ENCODE measurements around the gene WNT3.

The WNT3 gene

DNA sequence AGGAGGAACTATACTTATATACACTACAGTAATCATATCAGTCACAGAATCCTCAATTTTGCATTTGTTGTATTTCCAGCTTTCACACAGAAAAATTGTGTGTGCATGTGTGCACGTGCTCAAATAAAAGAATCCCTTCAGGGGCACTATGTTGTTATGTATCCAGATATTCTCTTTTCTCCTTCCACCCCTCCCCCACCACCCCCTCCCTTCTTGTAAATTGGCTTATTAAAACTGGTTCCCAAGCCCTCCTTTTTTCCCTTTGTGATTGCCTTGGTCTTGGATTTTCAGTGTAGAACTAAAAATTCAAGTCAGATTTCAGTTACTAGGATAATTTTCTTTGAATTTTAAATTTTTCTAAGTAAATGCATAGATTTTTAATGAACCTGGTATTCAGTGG, 86.3 kb downstream of the WNT3 start:
- no peak for DNase-seq (ENCODE audit: low read depth in 2 of 2)

DNA sequence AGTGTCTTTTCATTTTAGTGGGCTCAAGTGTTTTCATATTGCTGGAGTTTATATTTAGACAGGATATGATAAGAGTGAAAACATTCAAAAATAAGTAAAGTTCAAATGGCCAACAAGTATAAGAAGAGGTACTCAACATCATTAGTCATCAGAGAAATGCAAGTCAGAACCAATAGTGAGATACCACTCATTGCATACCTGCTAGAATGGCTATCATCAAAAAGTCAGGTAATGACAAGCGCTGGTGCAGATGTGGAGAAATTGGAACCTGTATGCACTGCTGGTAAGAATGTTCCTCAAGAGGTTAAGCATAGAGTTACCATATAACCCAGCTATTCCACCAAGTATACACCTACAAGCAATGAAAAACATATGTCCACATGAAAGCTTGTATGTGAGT, 87.8 kb downstream of the WNT3 start:
- DNase-seq (ENCODE audit: low read depth in 2 of 2): no peak

DNA sequence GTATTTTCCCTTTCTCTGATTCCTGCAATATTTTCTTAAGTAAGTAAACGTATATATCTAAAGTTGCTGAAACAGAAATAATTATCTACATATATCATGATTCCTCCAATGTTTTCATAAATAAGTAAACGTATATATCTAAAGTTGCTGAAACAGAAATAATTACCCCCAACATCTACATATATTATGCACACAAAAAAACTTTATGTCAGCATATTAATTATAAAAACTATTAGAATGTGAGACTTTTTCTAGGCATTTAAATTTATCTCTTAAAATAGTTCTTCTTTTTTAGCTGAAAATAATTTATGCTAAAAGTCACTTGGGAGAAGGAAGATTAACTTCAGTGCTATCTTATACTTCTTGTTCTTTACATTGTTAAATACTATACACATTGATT, 88.5 kb downstream of the WNT3 start:
- no peak for DNase-seq (ENCODE audit: low read depth in 2 of 2)

DNA sequence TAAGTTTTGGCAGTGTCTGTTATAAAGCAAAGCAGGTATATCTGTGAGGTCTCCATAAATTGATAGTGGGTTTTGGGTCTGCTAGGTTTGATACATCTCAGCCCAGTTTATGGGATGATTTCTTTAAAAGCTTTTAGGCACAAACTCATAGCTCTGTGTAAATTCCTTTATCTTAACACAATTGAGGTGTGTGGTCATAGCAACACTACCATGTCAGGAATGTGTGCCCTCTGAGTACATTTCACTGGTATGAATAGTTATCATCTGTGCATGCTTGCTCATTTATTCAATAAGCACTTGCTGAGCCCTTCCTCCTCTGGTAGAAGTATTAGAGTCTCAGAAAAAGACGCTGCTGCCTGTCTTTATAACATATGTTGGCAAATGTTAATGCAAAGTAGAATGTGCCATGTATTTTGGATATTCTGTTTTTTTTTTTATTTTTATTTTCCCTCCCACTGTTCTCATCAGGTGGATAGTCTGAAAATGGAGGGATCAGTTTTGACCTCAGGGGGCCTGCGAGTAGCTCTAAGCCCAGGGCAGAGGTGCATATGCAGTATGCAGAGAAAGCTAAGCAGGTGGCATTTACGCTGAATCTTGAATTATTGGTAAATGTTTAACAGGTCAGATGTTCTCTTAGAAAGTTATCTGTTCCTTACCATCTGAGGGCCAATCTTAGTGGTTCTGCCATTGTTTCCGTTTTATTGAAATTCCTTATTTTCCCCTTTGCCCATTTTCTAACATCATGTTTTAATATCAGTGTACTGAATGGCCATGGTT, 90.7 kb downstream of the WNT3 start:
- DNase-seq (ENCODE audit: low read depth in 2 of 2): no peak

DNA sequence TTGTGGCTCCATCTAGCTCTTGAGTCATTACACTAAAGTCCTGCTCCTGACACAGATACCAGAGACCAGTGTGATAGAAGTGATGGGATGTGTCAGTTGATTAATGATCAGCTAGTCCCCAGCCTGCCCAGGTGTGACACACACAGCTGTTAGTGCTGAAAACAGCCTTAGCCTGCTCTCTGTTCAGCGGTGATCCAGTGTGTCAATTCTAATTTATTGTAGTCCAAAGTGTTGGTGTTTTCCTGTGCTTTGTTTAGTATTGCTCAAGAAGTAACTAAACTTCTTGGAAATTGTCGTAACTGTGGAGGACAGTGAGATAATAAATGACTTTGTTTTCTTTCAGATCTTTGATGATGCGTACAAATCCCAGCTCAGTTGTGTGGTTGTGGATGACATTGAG, 92.3 kb downstream of the WNT3 start:
- DNase-seq (ENCODE audit: low read depth in 2 of 2): no peak

DNA sequence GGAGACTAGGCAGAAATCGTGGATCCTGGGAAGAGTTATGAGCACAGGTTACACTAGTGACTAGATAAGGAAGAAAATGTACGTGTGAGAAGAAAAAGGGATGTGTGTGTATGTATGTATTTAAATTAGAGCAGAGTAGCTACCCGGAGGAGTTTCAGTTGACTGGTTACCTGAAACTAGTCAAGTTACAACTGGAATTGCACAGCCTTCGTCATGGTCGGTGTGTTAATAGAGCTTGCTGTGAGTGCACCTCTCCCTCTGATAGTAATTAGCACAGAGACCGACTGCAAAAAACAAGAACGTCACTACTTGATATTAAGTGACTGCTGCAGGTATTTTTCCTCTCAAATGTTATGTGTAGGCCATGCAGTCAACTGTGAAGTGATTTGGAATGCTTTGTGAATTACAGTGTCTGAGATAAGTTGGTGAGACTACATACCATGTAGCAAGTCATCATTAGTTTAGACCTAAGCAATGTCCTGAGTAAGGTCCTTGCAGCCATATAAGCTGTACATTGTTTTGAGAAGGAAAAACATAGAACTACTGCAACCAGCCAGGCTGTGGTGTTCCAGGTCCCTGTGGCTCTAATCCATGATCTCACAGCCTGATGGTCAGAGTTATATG, 95.7 kb downstream of the WNT3 start:
- no peak for DNase-seq (ENCODE audit: low read depth in 2 of 2)

DNA sequence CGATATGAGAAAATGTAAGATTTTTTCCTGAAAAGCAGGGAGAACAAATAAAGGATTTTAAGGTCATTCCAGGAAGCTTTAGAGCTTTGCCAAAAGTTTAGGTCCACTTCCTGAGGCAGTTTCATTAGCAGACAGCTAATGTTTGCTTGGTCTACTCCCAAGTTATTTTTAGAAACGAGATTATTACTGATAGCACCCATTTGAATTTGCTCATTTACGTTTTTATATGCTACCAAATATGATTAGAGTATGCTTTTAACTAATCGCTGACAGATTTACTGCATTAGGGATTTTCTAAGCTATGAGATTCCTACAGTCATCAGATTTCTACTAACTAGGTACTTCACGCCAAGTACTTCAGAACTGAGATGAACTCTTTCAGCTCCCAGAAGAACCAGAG, 98.1 kb downstream of the WNT3 start:
- no peak for DNase-seq (ENCODE audit: low read depth in 2 of 2)

DNA sequence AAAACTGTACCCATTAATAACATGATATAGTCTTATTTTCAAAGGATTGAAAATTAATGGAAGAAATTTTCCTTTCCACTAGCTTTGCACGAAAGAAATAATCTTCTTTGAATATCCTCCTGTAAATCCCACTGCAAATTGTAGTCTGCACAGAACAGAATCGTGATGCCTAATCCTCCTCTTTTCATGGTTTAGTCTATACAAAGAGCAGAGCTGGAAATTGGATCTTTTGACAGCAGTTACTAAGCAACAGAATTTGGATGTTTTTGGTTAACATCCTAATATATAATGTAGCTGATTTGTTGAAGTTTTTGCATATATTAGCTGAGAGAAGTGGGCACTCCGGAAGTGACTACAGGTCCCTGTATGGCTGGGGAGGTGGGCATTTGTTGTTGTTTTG, 98.6 kb downstream of the WNT3 start:
- no peak for DNase-seq (ENCODE audit: low read depth in 2 of 2)

DNA sequence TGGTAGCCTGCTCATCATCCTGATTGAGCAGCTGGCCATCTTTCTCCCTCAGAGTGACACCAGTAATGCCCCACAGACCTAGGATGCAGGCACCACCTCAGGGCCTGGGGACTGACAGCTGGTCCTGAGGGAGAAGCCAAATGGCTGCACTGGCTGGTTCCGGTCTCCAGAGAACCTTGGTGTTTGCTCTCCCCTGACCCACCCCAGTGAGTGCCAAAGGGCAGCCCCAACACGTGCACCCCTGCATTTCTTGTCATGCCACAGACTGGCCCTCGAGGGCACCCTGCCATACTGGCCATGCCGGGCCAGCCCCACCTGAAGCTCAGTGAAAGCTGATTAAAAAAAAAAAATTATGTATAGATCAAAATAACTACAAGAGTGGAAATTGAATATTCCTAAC, 100.5 kb downstream of the WNT3 start:
- no peak for DNase-seq (ENCODE audit: low read depth in 2 of 2)

All from stimulated activated CD4-positive, alpha-beta T cell treated with anti-CD3 and anti-CD28 coated beads, Interleukin-15, amount 100 ng/mL, for 48 hours (primary cell).